Glutamatergic neuron (in vitro differentiated cells): ENCODE data around the gene NAGPA. TPM values are rescaled to one million over a fixed set of nuclear protein-coding genes. Genes with fewer than 3 reads are reported as not detected.
A peak's percentile ranks its signal among the peaks of the same experiment; 100 is the strongest.

ENCODE experiments used
- DNase-seq: peaks from one replicate; pipeline ENCODE4 v3.0.0; 2022
- H3K27ac Mint-ChIP-seq: one replicate; pipeline ENCODE4 v1.8.0; 2020; ENCODE audit warnings: mild to moderate bottlenecking, mixed read lengths, inconsistent platforms; ENCODE audit not compliant: unreplicated experiment
- H3K27me3 Mint-ChIP-seq: one replicate; pipeline ENCODE4 v1.8.0; 2020; ENCODE audit warnings: mild to moderate bottlenecking, moderate library complexity, mixed read lengths, inconsistent platforms; ENCODE audit not compliant: unreplicated experiment
- H3K36me3 Mint-ChIP-seq: one replicate; pipeline ENCODE4 v1.8.0; 2020; ENCODE audit warnings: mild to moderate bottlenecking, mixed read lengths, inconsistent platforms; ENCODE audit not compliant: unreplicated experiment
- H3K4me1 Mint-ChIP-seq: one replicate; pipeline ENCODE4 v1.8.0; 2020; ENCODE audit warnings: mild to moderate bottlenecking, low read depth, mixed read lengths, inconsistent platforms; ENCODE audit not compliant: unreplicated experiment
- H3K4me3 Mint-ChIP-seq: one replicate; pipeline ENCODE4 v1.8.0; 2020; ENCODE audit warnings: mild to moderate bottlenecking, mixed read lengths, inconsistent platforms; ENCODE audit not compliant: unreplicated experiment
- H3K9me3 Mint-ChIP-seq: one replicate; pipeline ENCODE4 v1.8.0; 2020; ENCODE audit warnings: mild to moderate bottlenecking, moderate library complexity, mixed read lengths, inconsistent platforms; ENCODE audit not compliant: unreplicated experiment
- total RNA-seq: library from RNA; stranded (reverse); fragmentation: NEBNext Ultra II Directional; extraction: Animal tissue kit (Norgen Biotek cat#: 25700); gene quantifications from one replicate; pipeline ENCODE4 v1.2.1, GENCODE V29; 2021; ENCODE audit not compliant: unreplicated experiment
- TF ChIP-seq, protein P1 (sequence below): fragments of 200-600 bp; sonication (generic); IDR thresholded peaks from one replicate; pipeline ENCODE4 v1.5.0; 2021; ENCODE audit not compliant: partially characterized antibody, unreplicated experiment

Gene NAGPA
- total RNA-seq, 1 donor from 2014 or later = 9.7 TPM

- no peaks in the 10 kb centered on the region for H3K4me1 Mint-ChIP-seq
- H3K27me3 Mint-ChIP-seq = peaks cover 3% of the 10 kb centered on the region
- H3K27ac Mint-ChIP-seq = no peak overlapping the region
- TF ChIP-seq, protein P1, sequence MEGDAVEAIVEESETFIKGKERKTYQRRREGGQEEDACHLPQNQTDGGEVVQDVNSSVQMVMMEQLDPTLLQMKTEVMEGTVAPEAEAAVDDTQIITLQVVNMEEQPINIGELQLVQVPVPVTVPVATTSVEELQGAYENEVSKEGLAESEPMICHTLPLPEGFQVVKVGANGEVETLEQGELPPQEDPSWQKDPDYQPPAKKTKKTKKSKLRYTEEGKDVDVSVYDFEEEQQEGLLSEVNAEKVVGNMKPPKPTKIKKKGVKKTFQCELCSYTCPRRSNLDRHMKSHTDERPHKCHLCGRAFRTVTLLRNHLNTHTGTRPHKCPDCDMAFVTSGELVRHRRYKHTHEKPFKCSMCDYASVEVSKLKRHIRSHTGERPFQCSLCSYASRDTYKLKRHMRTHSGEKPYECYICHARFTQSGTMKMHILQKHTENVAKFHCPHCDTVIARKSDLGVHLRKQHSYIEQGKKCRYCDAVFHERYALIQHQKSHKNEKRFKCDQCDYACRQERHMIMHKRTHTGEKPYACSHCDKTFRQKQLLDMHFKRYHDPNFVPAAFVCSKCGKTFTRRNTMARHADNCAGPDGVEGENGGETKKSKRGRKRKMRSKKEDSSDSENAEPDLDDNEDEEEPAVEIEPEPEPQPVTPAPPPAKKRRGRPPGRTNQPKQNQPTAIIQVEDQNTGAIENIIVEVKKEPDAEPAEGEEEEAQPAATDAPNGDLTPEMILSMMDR = no peak
- H3K36me3 Mint-ChIP-seq = no peaks in the 10 kb centered on the region
- no peak overlapping the region for H3K4me3 Mint-ChIP-seq
- H3K9me3 Mint-ChIP-seq = no peaks in the 10 kb centered on the region
- no peak for DNase-seq
These were observed 7.9 kb upstream of the NAGPA start for GRCh38 chr16:5041600-5042133.

DNA sequence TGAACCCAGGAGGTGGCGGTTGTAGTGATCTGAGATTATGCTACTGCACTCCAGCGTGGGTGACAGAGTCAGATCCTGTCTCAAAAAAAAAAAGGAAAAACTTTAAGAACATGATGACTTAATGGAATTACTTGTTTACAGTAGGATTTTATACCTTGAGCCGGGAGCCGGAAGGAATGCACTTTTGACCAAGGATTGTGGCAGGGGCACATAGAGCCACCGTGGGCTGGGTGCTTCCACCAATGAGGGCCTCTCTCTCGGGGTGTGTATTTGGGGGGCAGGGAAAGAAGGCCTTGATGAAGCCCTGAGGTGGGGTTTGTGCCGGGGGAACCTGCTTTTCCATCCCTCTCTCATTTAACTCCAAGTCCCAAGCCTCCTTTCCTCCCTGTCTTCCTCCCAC, 6.7 kb upstream of the NAGPA start:
- peaks cover 1% of the 10 kb centered on the region for H3K27me3 Mint-ChIP-seq
- H3K4me1 Mint-ChIP-seq = no peaks in the 10 kb centered on the region
- no peaks in the 10 kb centered on the region for H3K36me3 Mint-ChIP-seq
- TF ChIP-seq, protein P1 = no peak
- H3K27ac Mint-ChIP-seq = no peak overlapping the region
- no peak overlapping the region for H3K4me3 Mint-ChIP-seq
- DNase-seq = no peak
- peaks cover 2% of the 10 kb centered on the region for H3K9me3 Mint-ChIP-seq

- Mint-ChIP-seq H3K9me3 (peaks cover 8% of the 10 kb centered on the region), H3K27ac (no peak overlapping the region), H3K4me1 (peaks cover 2% of the 10 kb centered on the region), H3K27me3 (peaks cover 10% of the 10 kb centered on the region), H3K36me3 (no peaks in the 10 kb centered on the region), H3K4me3 (no peak overlapping the region)
- no peak for DNase-seq
- TF ChIP-seq, protein P1 = no peak
These were observed 2.8 kb upstream of the NAGPA start for GRCh38 chr16:5036228-5037156.

- no peaks in the 10 kb centered on the region for H3K36me3 Mint-ChIP-seq
- DNase-seq = no peak
- no peak overlapping the region for H3K4me3 Mint-ChIP-seq
- peaks cover 8% of the 10 kb centered on the region for H3K9me3 Mint-ChIP-seq
- TF ChIP-seq, protein P1 = no peak
- no peak overlapping the region for H3K27ac Mint-ChIP-seq
- H3K27me3 Mint-ChIP-seq = peaks cover 10% of the 10 kb centered on the region
- H3K4me1 Mint-ChIP-seq = peaks cover 2% of the 10 kb centered on the region
These were observed 2.1 kb upstream of the NAGPA start for GRCh38 chr16:5035909-5036227.

GRCh38 chr16:5034167-5034523, 410 bp upstream of the NAGPA start:
- Mint-ChIP-seq H3K36me3 (no peaks in the 10 kb centered on the region), H3K4me3 (peak overlapping the region; percentile 89), H3K27me3 (peaks cover 10% of the 10 kb centered on the region), H3K4me1 (peaks cover 2% of the 10 kb centered on the region), H3K27ac (peak overlapping the region; percentile 73), H3K9me3 (peaks cover 8% of the 10 kb centered on the region)
- no peak for DNase-seq
- TF ChIP-seq, protein P1 = no peak
